ENCODE measurements around the gene IKZF2. TPM values are rescaled to one million over a fixed set of nuclear protein-coding genes. Genes with fewer than 3 reads are reported as not detected.

Gene IKZF2
- total and polyA plus RNA-seq, 2 of the 4 experiments (the other 2 are of a cell fraction): 2.1 to 25.5 TPM

DNA sequence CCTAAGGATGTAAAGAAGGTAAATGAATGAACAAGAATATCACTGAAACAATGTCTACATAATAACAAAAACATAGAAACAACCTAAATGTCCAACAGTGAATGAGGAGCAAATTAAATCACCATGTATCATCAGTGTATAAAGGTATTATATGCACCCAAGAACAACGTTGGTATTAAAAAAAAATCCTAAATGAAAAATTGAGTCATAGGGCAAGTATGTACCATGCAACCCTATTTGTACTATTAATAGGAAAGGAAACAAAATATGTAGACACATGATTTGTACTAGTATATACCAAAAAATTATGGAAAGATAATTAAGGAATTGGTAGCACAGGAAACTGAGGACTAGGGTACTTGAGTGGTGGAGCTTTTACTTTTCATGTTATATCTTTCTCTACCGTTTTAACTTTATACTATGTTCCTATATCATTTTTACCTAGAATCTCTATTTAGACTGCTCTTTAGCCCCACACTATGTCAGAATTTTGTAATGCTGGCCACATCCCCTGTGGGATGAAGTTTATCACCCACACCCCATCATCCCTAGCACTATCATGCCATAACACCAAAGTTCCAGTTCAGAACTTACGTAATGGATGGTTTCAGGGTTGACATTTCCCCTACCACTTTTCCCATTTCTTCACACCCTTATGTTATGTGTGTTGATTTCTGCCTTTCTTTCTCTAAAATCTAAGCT, 25.6 kb downstream of the IKZF2 start:
- Histone ChIP-seq H3K4ac (ENCODE audit: low read depth, low read length) (no peak overlapping the region), H2BK15ac (ENCODE audit: low read depth, low read length) (no peak overlapping the region), H2BK20ac (ENCODE audit: low read depth, low read length) (no peak overlapping the region), H3K27ac (ENCODE audit: insufficient read depth, low read length) (no peak overlapping the region), H3K27me3 (ENCODE audit: control insufficient read depth, insufficient read depth, low read length) (no peaks in the 10 kb centered on the region), H2AFZ (replicated peaks; ENCODE audit: low read length, poor library complexity) (no peak overlapping the region), H3K14ac (replicated peaks; ENCODE audit: low read depth, low read length) (no peak overlapping the region), H4K20me1 (ENCODE audit: insufficient read depth, low read length) (no peaks in the 10 kb centered on the region), H3K9me3 (ENCODE audit: control insufficient read depth, insufficient read depth, low read length) (no peaks in the 10 kb centered on the region), H3K36me3 (ENCODE audit: control insufficient read depth, insufficient read depth, low read length) (no peaks in the 10 kb centered on the region), H3K23ac (ENCODE audit: low read depth, low read length) (no peak overlapping the region), H3K4me2 (ENCODE audit: low read depth, low read length) (peak overlapping the region; percentile 27; the same call in 1 of the 2 replicates), H3K79me1 (ENCODE audit: low read depth in 1 of 2, low read length in 2 of 2) (peaks cover 3 to 7% of the 10 kb centered on the region in 2 experiments; a peak in 2 of 4 replicates), H2BK5ac (ENCODE audit: low read depth, low read length, poor library complexity, severe bottlenecking) (peak overlapping the region; percentile 72), H4K91ac (ENCODE audit: insufficient read depth, low read depth, low read length) (no peak overlapping the region), H3K9ac (ENCODE audit: low read depth, low read length) (no peak overlapping the region), H3K4me1 (ENCODE audit: control insufficient read depth, insufficient read depth, low read length) (peaks cover 3% of the 10 kb centered on the region; the same call in 1 of the 2 replicates), H3K18ac (ENCODE audit: low read depth, low read length) (peak overlapping the region; percentile 9; the same call in 1 of the 2 replicates), H3K56ac (ENCODE audit: extremely low read depth, insufficient read depth, low read length) (no peak overlapping the region), H4K5ac (ENCODE audit: low read depth, low read length) (no peak overlapping the region; the same call in 1 of the 2 replicates), H3K4me3 (ENCODE audit: insufficient read depth, low read depth, low read length) (no peak overlapping the region), H4K8ac (ENCODE audit: low read depth in 2 of 2, low read length in 2 of 2) (no peak overlapping the region), H2AK5ac (ENCODE audit: low read depth, low read length) (peak overlapping the region; percentile 73; the same call in 1 of the 2 replicates), H2AK9ac (replicated peaks; ENCODE audit: low read depth, low read length, poor library complexity) (no peak overlapping the region), H3K9me1 (ENCODE audit: insufficient read depth, low read length) (no peaks in the 10 kb centered on the region), H2BK120ac (ENCODE audit: low read depth, low read length) (no peak overlapping the region)
- DNase-seq (peak; percentile 6), ATAC-seq (ENCODE audit: low read depth) (no peak)
- WGBS, 2 experiments (ENCODE audit: extremely low coverage in 2 of 2, insufficient read length in 1 of 2): no CpG with 5 or more reads among the region's 3 CpGs
- no TSS peak for BruUV-seq (replicated peaks)
- POLR2A ChIA-PET (ENCODE audit: unreplicated experiment): no interaction called here
- dilution Hi-C loops (cut with HindIII; ENCODE audit: low sequenced_read_pairs, unreplicated experiment) (no loop called here), intact Hi-C loops (cut with micrococcal nuclease) (no loop called here), in situ Hi-C loops (cut with MboI; ENCODE audit: low sequenced_read_pairs) (no loop called here)
- TF ChIP-seq CEBPB (IDR thresholded peaks at IDR 0.05; ENCODE audit: low read depth, low read length) (0 out of 2 replicates have a peak, but pooled peaks have one; percentile 1), RAD21 (IDR thresholded peaks at IDR 0.05; ENCODE audit: low read length) (peak; percentile 9; the same call in 1 of the 2 replicates), MAFK (IDR thresholded peaks at IDR 0.05; ENCODE audit: low read depth, low read length) (no peak)
- CTCF ChIA-PET: interaction anchor here (1.0 kb wide), 1 partner anchor 402 kb away, joined by 3 read pairs; no protein-coding TSS in a partner anchor

Data from IMR-90 (cell line).